CD14-positive monocyte (primary cell): ENCODE measurements around the gene VDAC1. TPM values are rescaled to one million over a fixed set of nuclear protein-coding genes. Genes with fewer than 3 reads are reported as not detected.

ENCODE experiments used
- DNase-seq, 3 donors: peaks; one replicate each; pipeline ENCODE4 v3.0.0-alpha.2; 2011 to 2022
- H2AFZ ChIP-seq: 2 replicates; pipeline ENCODE4 v1.6.0; 2012; ENCODE audit warnings: mild to moderate bottlenecking, low read depth, low read length, inconsistent platforms; ENCODE audit not compliant: insufficient read depth, poor library complexity, severe bottlenecking
- H3K27ac ChIP-seq, 2 donors: 1 replicate in 1 of 2; 2 replicates in 1 of 2; pipeline ENCODE4 v1.5.1; 2012 to 2013; ENCODE audit warnings: low read length in 2 of 2, control low read depth in 1 of 2, inconsistent platforms in 1 of 2, low read depth in 1 of 2, mild to moderate bottlenecking in 1 of 2
- H3K27me3 ChIP-seq, 2 donors: one replicate each; pipeline versions ENCODE4 v1.6.0 to v1.6.1; 2011 to 2013; ENCODE audit warnings: low read length in 2 of 2; ENCODE audit not compliant: control insufficient read depth in 2 of 2, insufficient read depth in 2 of 2
- H3K36me3 ChIP-seq, 2 donors: replicated peaks in 1 of 2; 1 replicate in 1 of 2; 2 replicates in 1 of 2; pipeline versions ENCODE4 v1.5.1 to v1.6.1; 2012 to 2013; ENCODE audit warnings: low read length in 2 of 2, control low read depth in 1 of 2, inconsistent platforms in 1 of 2, mild to moderate bottlenecking in 1 of 2; ENCODE audit not compliant: insufficient read depth in 2 of 2, control insufficient read depth in 1 of 2
- H3K4me1 ChIP-seq, 2 donors: 1 replicate in 1 of 2; 2 replicates in 1 of 2; pipeline versions ENCODE4 v1.5.1 to v1.6.1; 2012 to 2013; ENCODE audit warnings: low read length in 2 of 2, control low read depth in 1 of 2, inconsistent platforms in 1 of 2, mild to moderate bottlenecking in 1 of 2, moderate library complexity in 1 of 2; ENCODE audit not compliant: insufficient read depth in 2 of 2, control insufficient read depth in 1 of 2
- H3K4me2 ChIP-seq: replicated peaks from 2 replicates; pipeline ENCODE3; 2012; ENCODE audit warnings: low read length, moderate library complexity, mild to moderate bottlenecking; ENCODE audit not compliant: poor library complexity, severe bottlenecking; ENCODE audit errors: extremely low read depth
- H3K4me3 ChIP-seq, 3 experiments: fragments of 200-600 bp in 1 of 3; sonication (generic) in 1 of 3; replicated peaks in 1 of 3; 1 replicate in 2 of 3; 2 replicates in 1 of 3; pipeline ENCODE4 v1.5.1; 2011 to 2013; ENCODE audit warnings: low read length in 3 of 3, mild to moderate bottlenecking in 3 of 3, control low read depth in 2 of 3, low read depth in 2 of 3, inconsistent platforms in 1 of 3, moderate library complexity in 1 of 3
- H3K79me2 ChIP-seq: 2 replicates; pipeline ENCODE4 v1.6.0; 2012; ENCODE audit warnings: mild to moderate bottlenecking, control low read depth, inconsistent platforms, low read length, moderate library complexity; ENCODE audit not compliant: insufficient read depth
- H3K9ac ChIP-seq: 2 replicates; pipeline ENCODE4 v1.6.0; 2017; ENCODE audit warnings: low read length, mild to moderate bottlenecking; ENCODE audit not compliant: insufficient read depth, poor library complexity, severe bottlenecking
- H3K9me3 ChIP-seq, 2 donors: replicated peaks in 1 of 2; 1 replicate in 1 of 2; 2 replicates in 1 of 2; pipeline versions ENCODE4 v1.5.1 to v1.6.1; 2012 to 2013; ENCODE audit warnings: low read length in 2 of 2, control low read depth in 1 of 2; ENCODE audit not compliant: control insufficient read depth in 1 of 2, insufficient read depth in 1 of 2
- H4K20me1 ChIP-seq: 2 replicates; pipeline ENCODE4 v1.6.0; 2012; ENCODE audit warnings: mild to moderate bottlenecking, low read length, control low read depth, moderate library complexity; ENCODE audit not compliant: insufficient read depth
- H3K27ac Mint-ChIP-seq, 7 donors: one replicate each; pipeline ENCODE4 v1.8.0; 2020; ENCODE audit warnings: mild to moderate bottlenecking in 7 of 7, mixed read lengths in 7 of 7, moderate library complexity in 6 of 7, inconsistent platforms in 2 of 7
- H3K27me3 Mint-ChIP-seq, 3 donors: one replicate each; pipeline ENCODE4 v1.8.0; 2021 to 2022; ENCODE audit warnings: low read depth in 3 of 3, mild to moderate bottlenecking in 3 of 3, mixed read lengths in 3 of 3, moderate library complexity in 3 of 3, inconsistent platforms in 1 of 3
- H3K36me3 Mint-ChIP-seq, 2 donors: one replicate each; pipeline ENCODE4 v1.8.0; 2020; ENCODE audit warnings: mixed read lengths in 2 of 2, inconsistent platforms in 1 of 2, mild to moderate bottlenecking in 1 of 2
- H3K4me1 Mint-ChIP-seq: one replicate; pipeline ENCODE4 v1.8.0; 2020; ENCODE audit warnings: mild to moderate bottlenecking, mixed read lengths
- H3K4me3 Mint-ChIP-seq, 2 donors: one replicate each; pipeline ENCODE4 v1.8.0; 2020; ENCODE audit warnings: mild to moderate bottlenecking in 2 of 2, mixed read lengths in 2 of 2, moderate library complexity in 1 of 2
- H3K9me3 Mint-ChIP-seq, 7 donors: one replicate each; pipeline ENCODE4 v1.8.0; 2020 to 2022; ENCODE audit warnings: mixed read lengths in 7 of 7, mild to moderate bottlenecking in 6 of 7, moderate library complexity in 6 of 7, inconsistent platforms in 2 of 7
- CTCF ChIP-seq: fragments of 200-600 bp; IDR thresholded peaks from one replicate; pipeline ENCODE4 v1.8.0; 2022; ENCODE audit warnings: antibody characterized with exemption, mild to moderate bottlenecking
- WGBS: methylation state at CpG from one replicate; pipeline ENCODE4 v1.1.5; 2013; ENCODE audit warnings: missing lambda C conversion rate; ENCODE audit not compliant: insufficient coverage; 5-methylcytosine and 5-hydroxymethylcytosine counted together
- intact Hi-C, 2 donors: fragments of 100-400 bp; cut with micrococcal nuclease; formaldehyde crosslinking; loops; one replicate each; pipeline versions ENCODE4 v1.15.0 to v1.15.1; 2023
- polyA plus RNA-seq, 3 donors: library from polyadenylated mRNA; depleted of rRNA in 1 of 3; unstranded in 2 of 3; stranded (reverse) in 1 of 3; fragments of 300-500 nt in 2 of 3; fragments of >200 nt in 1 of 3; fragmentation: Illumina TruSeq in 2 of 3; gene quantifications; 1 replicate in 2 of 3; 2 replicates in 1 of 3; pipeline ENCODE4 v1.2.3, GENCODE V29; 2012 to 2021

Gene VDAC1
- polyA plus RNA-seq, 3 donors = 59.9 to 107 (median 84.4) TPM

GRCh38 chr5:133925866-133926488, 78.8 kb downstream of the VDAC1 start:
- Mint-ChIP-seq H3K4me3 (no peak overlapping the region), H3K36me3 (no peaks in the 10 kb centered on the region), H3K27me3 (peaks cover 7 to 17% (median 15%) of the 10 kb centered on the region in 3 donors), H3K9me3 (no peaks in the 10 kb centered on the region), H3K27ac (no peak overlapping the region), H3K4me1 (peaks cover 15% of the 10 kb centered on the region)
- Histone ChIP-seq H3K36me3 (no peaks in the 10 kb centered on the region), H3K4me2 (no peak overlapping the region), H3K4me1 (peaks cover 11% of the 10 kb centered on the region in 2 donors), H3K27ac (no peak overlapping the region), H2AFZ (no peak overlapping the region), H4K20me1 (no peaks in the 10 kb centered on the region), H3K4me3 (no peak overlapping the region), H3K9ac (no peak overlapping the region), H3K79me2 (no peaks in the 10 kb centered on the region), H3K9me3 (no peaks in the 10 kb centered on the region), H3K27me3 (no peaks in the 10 kb centered on the region)
- intact Hi-C loops = no loop called here
- WGBS = 96% methylated on average over 9 of the region's 12 CpGs
- TF ChIP-seq CTCF = no peak
- DNase-seq = no peak

GRCh38 chr5:133925269-133925668, 79.5 kb downstream of the VDAC1 start:
- peaks cover 7 to 17% (median 17%) of the 10 kb centered on the region in 3 donors for H3K27me3 Mint-ChIP-seq
- H3K79me2 ChIP-seq = no peaks in the 10 kb centered on the region
- DNase-seq = no peak
- no peak overlapping the region for H3K4me3 ChIP-seq
- intact Hi-C loops = no loop called here
- peaks cover 4% of the 10 kb centered on the region in 2 donors for H3K4me1 ChIP-seq
- no peaks in the 10 kb centered on the region for H3K36me3 ChIP-seq
- no peaks in the 10 kb centered on the region for H3K36me3 Mint-ChIP-seq
- no peaks in the 10 kb centered on the region for H3K9me3 ChIP-seq
- no peaks in the 10 kb centered on the region for H3K27me3 ChIP-seq
- H2AFZ ChIP-seq = no peak overlapping the region
- H3K9me3 Mint-ChIP-seq = no peaks in the 10 kb centered on the region
- no peak overlapping the region for H3K4me3 Mint-ChIP-seq
- H3K27ac ChIP-seq = no peak overlapping the region
- H3K4me2 ChIP-seq = no peak overlapping the region
- 50% methylated on average over 1 of the region's 3 CpGs for WGBS
- no peak overlapping the region for H3K27ac Mint-ChIP-seq
- peaks cover 8% of the 10 kb centered on the region for H3K4me1 Mint-ChIP-seq
- no peaks in the 10 kb centered on the region for H4K20me1 ChIP-seq
- no peak for TF ChIP-seq CTCF
- no peak overlapping the region for H3K9ac ChIP-seq
